ENCODE measurements around the gene RBFOX2.

- TF ChIP-seq CTCF (IDR thresholded peaks at IDR 0.05; ENCODE audit: extremely low read depth in 1 of 2, insufficient read depth in 1 of 2, low read depth in 1 of 2, low read length in 2 of 2) = no peak
- TF ChIP-seq POLR2AphosphoS5 (IDR thresholded peaks at IDR 0.05; ENCODE audit: insufficient read depth, low read depth, low read length) = no peak
- no peak for TF ChIP-seq MAX (IDR thresholded peaks at IDR 0.05; ENCODE audit: insufficient read depth, insufficient read length)
- TF ChIP-seq POLR2A (IDR thresholded peaks at IDR 0.05; ENCODE audit: low read depth, low read length) = no peak
- TF ChIP-seq JUN (IDR thresholded peaks at IDR 0.05; ENCODE audit: borderline replicate concordance, insufficient read depth, insufficient read length, low read depth) = no peak
- no peak for TF ChIP-seq EZH2 (IDR thresholded peaks at IDR 0.05; ENCODE audit: borderline replicate concordance, low read depth, low read length, severe bottlenecking)
- no peak for TF ChIP-seq MYC (IDR thresholded peaks at IDR 0.05; ENCODE audit: low read depth, low read length)
- no peak for TF ChIP-seq FOS (IDR thresholded peaks at IDR 0.05; ENCODE audit: borderline replicate concordance, insufficient read depth, low read length)
- TF ChIP-seq GATA2 (IDR thresholded peaks at IDR 0.05; ENCODE audit: insufficient read depth, insufficient read length, low read depth, low read length) = no peak
These were observed 69.4 kb downstream of the RBFOX2 start for GRCh38 chr22:35959121-35959800.
